Astrocyte (in vitro differentiated cells and primary cell): ENCODE results near the gene CCDC93. TPM values are rescaled to one million over a fixed set of nuclear protein-coding genes. Genes with fewer than 3 reads are reported as not detected.

Source experiments
- DNase-seq: peaks from one replicate; pipeline ENCODE4 v3.0.0-alpha.2; 2010; ENCODE audit warnings: low read depth
- FAIRE-seq: peaks from 2 replicates; lab custom pipeline; 2011; peaks lifted over from hg19 to GRCh38; lab: Jason Lieb, UNC
- H2AFZ ChIP-seq: 2 replicates; pipeline ENCODE4 v1.6.0; 2012; ENCODE audit warnings: low read depth, low read length, inconsistent platforms
- H3K27ac ChIP-seq: 2 replicates; pipeline ENCODE4 v1.5.1; 2011; ENCODE audit warnings: low read depth, low read length, inconsistent platforms
- H3K27me3 ChIP-seq: 2 replicates; pipeline ENCODE4 v1.6.0; 2011; ENCODE audit warnings: low read length, inconsistent platforms; ENCODE audit not compliant: insufficient read depth
- H3K36me3 ChIP-seq: 2 replicates; pipeline ENCODE4 v1.5.1; 2011; ENCODE audit warnings: low read length, inconsistent platforms; ENCODE audit not compliant: insufficient read depth
- H3K4me1 ChIP-seq: 2 replicates; pipeline ENCODE4 v1.5.1; 2011; ENCODE audit warnings: low read length, inconsistent platforms; ENCODE audit not compliant: insufficient read depth
- H3K4me2 ChIP-seq: 2 replicates; pipeline ENCODE4 v1.6.0; 2012; ENCODE audit warnings: low read length, inconsistent platforms
- H3K4me3 ChIP-seq: 2 replicates; pipeline ENCODE4 v1.5.1; 2011; ENCODE audit warnings: low read depth, mild to moderate bottlenecking, low read length, inconsistent platforms; ENCODE audit not compliant: insufficient read depth
- H3K79me2 ChIP-seq: 2 replicates; pipeline ENCODE4 v1.6.0; 2012; ENCODE audit warnings: mild to moderate bottlenecking, low read length, inconsistent platforms; ENCODE audit not compliant: insufficient read depth
- H3K9ac ChIP-seq: 2 replicates; pipeline ENCODE4 v1.6.0; 2012; ENCODE audit warnings: mild to moderate bottlenecking, low read length, inconsistent platforms
- H3K9me3 ChIP-seq: 2 replicates; pipeline ENCODE4 v1.5.1; 2012; ENCODE audit warnings: low read depth, mild to moderate bottlenecking, low read length, inconsistent platforms; ENCODE audit not compliant: insufficient read depth
- H4K20me1 ChIP-seq: 2 replicates; pipeline ENCODE4 v1.6.0; 2012; ENCODE audit warnings: low read length, inconsistent platforms; ENCODE audit not compliant: insufficient read depth
- H3K27ac Mint-ChIP-seq: one replicate; pipeline ENCODE4 v1.8.0; 2021; ENCODE audit warnings: mild to moderate bottlenecking, mixed read lengths; ENCODE audit not compliant: unreplicated experiment
- H3K27me3 Mint-ChIP-seq: one replicate; pipeline ENCODE4 v1.8.0; 2021; ENCODE audit warnings: low read depth, mixed read lengths; ENCODE audit not compliant: unreplicated experiment
- H3K36me3 Mint-ChIP-seq: one replicate; pipeline ENCODE4 v1.8.0; 2021; ENCODE audit warnings: low read depth, mixed read lengths; ENCODE audit not compliant: unreplicated experiment
- H3K4me1 Mint-ChIP-seq: one replicate; pipeline ENCODE4 v1.8.0; 2021; ENCODE audit warnings: low read depth, mixed read lengths; ENCODE audit not compliant: unreplicated experiment
- H3K4me3 Mint-ChIP-seq: one replicate; pipeline ENCODE4 v1.8.0; 2021; ENCODE audit warnings: mild to moderate bottlenecking, moderate library complexity, mixed read lengths; ENCODE audit not compliant: unreplicated experiment
- H3K9me3 Mint-ChIP-seq: one replicate; pipeline ENCODE4 v1.8.0; 2021; ENCODE audit warnings: mild to moderate bottlenecking, mixed read lengths; ENCODE audit not compliant: unreplicated experiment
- EZH2 ChIP-seq: IDR thresholded peaks from 2 replicates; pipeline ENCODE4 v1.6.1; 2012; ENCODE audit warnings: mild to moderate bottlenecking, low read length, inconsistent platforms; ENCODE audit not compliant: insufficient read depth
- total RNA-seq: library from RNA; stranded (reverse); gene quantifications from 2 replicates; pipeline ENCODE4 v1.2.1, GENCODE V29; 2021
- TF ChIP-seq, protein P1 (sequence below): IDR thresholded peaks from 2 replicates; pipeline ENCODE4 v1.5.1; 2011; ENCODE audit warnings: low read depth, mild to moderate bottlenecking, inconsistent platforms, low read length, moderate library complexity; ENCODE audit not compliant: insufficient read depth

Gene CCDC93
- total RNA-seq, 1 donor from 2014 or later: 29.1 TPM

DNA sequence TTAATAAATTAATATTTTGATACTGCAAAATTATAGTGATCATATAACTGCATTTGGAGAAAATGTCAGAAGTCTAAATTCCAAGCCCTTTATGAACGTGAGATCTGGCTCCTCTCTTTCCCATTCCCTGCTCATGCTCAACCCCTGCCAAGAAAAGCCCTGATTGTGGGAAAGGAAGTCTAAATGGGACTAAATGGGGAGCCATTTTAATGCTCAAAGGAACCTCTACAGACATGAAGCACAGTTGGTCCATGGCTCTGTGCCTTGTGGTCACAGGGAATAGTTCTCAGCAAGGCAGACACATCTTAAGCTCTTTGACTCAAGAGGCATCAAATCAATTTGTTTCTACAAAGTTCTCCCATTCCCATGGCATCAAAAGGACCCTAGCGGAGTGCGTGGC is 45.1 kb upstream of the CCDC93 start:
- no peaks in the 10 kb centered on the region for H4K20me1 ChIP-seq
- no peaks in the 10 kb centered on the region for H3K36me3 Mint-ChIP-seq
- no peaks in the 10 kb centered on the region for H3K79me2 ChIP-seq
- H3K4me2 ChIP-seq: no peak overlapping the region
- no peak overlapping the region for H3K27ac ChIP-seq
- H3K4me1 ChIP-seq: peaks cover 11% of the 10 kb centered on the region
- peaks cover 34% of the 10 kb centered on the region for H3K4me1 Mint-ChIP-seq
- no peak overlapping the region for H2AFZ ChIP-seq
- DNase-seq: peak; percentile 63
- no peak for TF ChIP-seq EZH2
- TF ChIP-seq, protein P1, sequence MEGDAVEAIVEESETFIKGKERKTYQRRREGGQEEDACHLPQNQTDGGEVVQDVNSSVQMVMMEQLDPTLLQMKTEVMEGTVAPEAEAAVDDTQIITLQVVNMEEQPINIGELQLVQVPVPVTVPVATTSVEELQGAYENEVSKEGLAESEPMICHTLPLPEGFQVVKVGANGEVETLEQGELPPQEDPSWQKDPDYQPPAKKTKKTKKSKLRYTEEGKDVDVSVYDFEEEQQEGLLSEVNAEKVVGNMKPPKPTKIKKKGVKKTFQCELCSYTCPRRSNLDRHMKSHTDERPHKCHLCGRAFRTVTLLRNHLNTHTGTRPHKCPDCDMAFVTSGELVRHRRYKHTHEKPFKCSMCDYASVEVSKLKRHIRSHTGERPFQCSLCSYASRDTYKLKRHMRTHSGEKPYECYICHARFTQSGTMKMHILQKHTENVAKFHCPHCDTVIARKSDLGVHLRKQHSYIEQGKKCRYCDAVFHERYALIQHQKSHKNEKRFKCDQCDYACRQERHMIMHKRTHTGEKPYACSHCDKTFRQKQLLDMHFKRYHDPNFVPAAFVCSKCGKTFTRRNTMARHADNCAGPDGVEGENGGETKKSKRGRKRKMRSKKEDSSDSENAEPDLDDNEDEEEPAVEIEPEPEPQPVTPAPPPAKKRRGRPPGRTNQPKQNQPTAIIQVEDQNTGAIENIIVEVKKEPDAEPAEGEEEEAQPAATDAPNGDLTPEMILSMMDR: no peak
- H3K9ac ChIP-seq: no peak overlapping the region
- H3K27ac Mint-ChIP-seq: peak overlapping the region; percentile 54
- no peak for FAIRE-seq
- no peaks in the 10 kb centered on the region for H3K9me3 Mint-ChIP-seq
- peaks cover 12% of the 10 kb centered on the region for H3K27me3 Mint-ChIP-seq
- no peaks in the 10 kb centered on the region for H3K9me3 ChIP-seq
- H3K36me3 ChIP-seq: no peaks in the 10 kb centered on the region
- H3K4me3 ChIP-seq: no peak overlapping the region
- H3K27me3 ChIP-seq: peaks cover 14% of the 10 kb centered on the region
- no peak overlapping the region for H3K4me3 Mint-ChIP-seq

DNA sequence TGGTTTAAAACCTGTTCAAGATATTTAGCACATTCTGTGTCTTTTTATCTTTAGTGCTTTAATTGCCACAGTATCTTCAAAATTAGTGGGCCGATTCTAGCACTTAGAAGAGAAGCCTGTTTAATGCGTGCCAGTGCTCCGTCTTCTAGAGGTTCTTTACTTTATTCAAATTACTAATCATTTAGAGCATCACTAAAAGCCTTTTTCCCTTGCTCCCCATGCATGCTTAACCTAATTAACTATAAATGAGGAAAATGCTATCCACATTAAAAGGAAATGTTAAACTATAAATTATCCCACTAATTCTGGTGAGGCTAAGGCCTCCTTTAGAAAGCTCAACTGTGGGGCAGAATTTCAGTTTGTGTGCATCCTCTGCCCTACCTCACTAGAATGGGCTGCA is 42.9 kb upstream of the CCDC93 start:
- Mint-ChIP-seq H3K4me1 (peaks cover 34% of the 10 kb centered on the region), H3K36me3 (no peaks in the 10 kb centered on the region), H3K27ac (no peak overlapping the region), H3K4me3 (no peak overlapping the region), H3K27me3 (peaks cover 7% of the 10 kb centered on the region), H3K9me3 (no peaks in the 10 kb centered on the region)
- no peaks in the 10 kb centered on the region for H4K20me1 ChIP-seq
- H2AFZ ChIP-seq: no peak overlapping the region
- H3K4me2 ChIP-seq: no peak overlapping the region
- H3K9ac ChIP-seq: no peak overlapping the region
- TF ChIP-seq, protein P1: no peak
- no peak for TF ChIP-seq EZH2
- H3K27ac ChIP-seq: no peak overlapping the region
- FAIRE-seq: no peak
- DNase-seq: no peak
- no peak overlapping the region for H3K4me3 ChIP-seq
- peaks cover 11% of the 10 kb centered on the region for H3K4me1 ChIP-seq
- no peaks in the 10 kb centered on the region for H3K9me3 ChIP-seq
- H3K36me3 ChIP-seq: no peaks in the 10 kb centered on the region
- H3K27me3 ChIP-seq: peaks cover 11% of the 10 kb centered on the region
- no peaks in the 10 kb centered on the region for H3K79me2 ChIP-seq

DNA sequence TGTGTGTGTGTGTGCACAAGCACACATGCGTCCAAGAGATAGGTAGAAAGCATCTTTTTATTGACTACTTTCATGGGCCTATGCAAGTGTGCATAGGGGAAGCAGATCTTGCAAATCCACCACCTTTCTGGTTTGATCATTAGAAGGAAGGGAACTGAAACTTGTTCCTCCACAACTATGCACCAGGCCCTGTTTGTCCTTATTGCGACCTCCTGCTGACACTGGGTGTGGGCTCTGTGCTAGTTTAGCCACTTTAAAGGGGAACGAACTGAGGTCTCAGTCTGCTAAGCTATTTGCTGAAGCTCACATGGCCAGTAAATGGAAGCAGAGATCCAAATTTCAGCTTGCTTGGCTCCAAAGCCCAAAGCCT is 42.3 kb upstream of the CCDC93 start:
- Mint-ChIP-seq H3K9me3 (no peaks in the 10 kb centered on the region), H3K27me3 (peaks cover 7% of the 10 kb centered on the region), H3K27ac (no peak overlapping the region), H3K4me1 (peaks cover 31% of the 10 kb centered on the region), H3K4me3 (no peak overlapping the region), H3K36me3 (no peaks in the 10 kb centered on the region)
- Histone ChIP-seq H3K36me3 (no peaks in the 10 kb centered on the region), H3K79me2 (no peaks in the 10 kb centered on the region), H3K4me2 (no peak overlapping the region), H3K4me1 (peaks cover 8% of the 10 kb centered on the region), H2AFZ (no peak overlapping the region), H3K9ac (no peak overlapping the region), H3K27ac (no peak overlapping the region), H4K20me1 (no peaks in the 10 kb centered on the region), H3K4me3 (no peak overlapping the region), H3K27me3 (peaks cover 11% of the 10 kb centered on the region), H3K9me3 (no peaks in the 10 kb centered on the region)
- DNase-seq: no peak
- no peak for FAIRE-seq
- TF ChIP-seq, protein P1: no peak
- TF ChIP-seq EZH2: no peak
